T-helper 22 cell (primary cell): Measurements from ENCODE around the gene CADPS.

Experiments used
- DNase-seq: peaks from one replicate; pipeline ENCODE4 v3.0.0-alpha.2; 2020; ENCODE audit warnings: low read depth

Gene CADPS

DNA sequence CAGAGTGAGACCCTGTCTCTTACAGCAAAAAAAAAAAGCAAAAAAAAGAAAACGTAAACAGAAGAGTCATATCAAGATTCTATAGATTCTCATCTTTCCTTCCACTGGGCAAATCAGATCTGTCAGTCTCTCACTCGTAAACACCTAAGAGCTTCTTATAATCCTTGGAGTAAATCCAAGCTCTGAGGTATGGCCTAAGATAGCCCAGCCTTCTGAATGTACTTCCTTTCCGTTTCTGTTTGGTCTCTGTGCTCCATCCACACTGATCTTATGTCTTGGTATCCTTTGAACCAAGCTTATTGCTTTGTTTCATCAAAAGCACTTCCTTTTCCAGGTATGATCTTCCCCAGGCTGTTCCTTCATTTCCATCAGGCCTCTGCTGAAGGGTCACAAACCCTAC, 137.8 kb downstream of the CADPS start:
- DNase-seq = no peak

DNA sequence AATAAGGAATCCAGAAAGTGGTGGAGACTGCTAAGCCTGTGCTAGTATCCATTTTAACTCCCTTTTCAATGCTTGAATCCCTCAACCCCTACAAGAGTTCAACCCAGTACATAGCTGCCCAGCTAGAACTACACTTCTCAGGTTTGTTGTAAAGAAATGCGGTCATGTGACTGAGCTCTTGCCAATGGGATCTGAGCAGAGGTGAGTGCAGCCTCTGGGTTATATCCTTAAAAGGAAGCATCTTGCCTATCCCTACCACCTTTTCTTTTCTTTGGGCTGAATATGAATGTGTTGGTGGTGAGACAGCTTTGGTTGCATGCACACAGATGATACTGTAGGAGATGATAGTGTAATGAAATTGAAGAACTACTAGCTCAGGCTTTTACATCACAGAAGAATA, 139.7 kb downstream of the CADPS start:
- DNase-seq = no peak

DNA sequence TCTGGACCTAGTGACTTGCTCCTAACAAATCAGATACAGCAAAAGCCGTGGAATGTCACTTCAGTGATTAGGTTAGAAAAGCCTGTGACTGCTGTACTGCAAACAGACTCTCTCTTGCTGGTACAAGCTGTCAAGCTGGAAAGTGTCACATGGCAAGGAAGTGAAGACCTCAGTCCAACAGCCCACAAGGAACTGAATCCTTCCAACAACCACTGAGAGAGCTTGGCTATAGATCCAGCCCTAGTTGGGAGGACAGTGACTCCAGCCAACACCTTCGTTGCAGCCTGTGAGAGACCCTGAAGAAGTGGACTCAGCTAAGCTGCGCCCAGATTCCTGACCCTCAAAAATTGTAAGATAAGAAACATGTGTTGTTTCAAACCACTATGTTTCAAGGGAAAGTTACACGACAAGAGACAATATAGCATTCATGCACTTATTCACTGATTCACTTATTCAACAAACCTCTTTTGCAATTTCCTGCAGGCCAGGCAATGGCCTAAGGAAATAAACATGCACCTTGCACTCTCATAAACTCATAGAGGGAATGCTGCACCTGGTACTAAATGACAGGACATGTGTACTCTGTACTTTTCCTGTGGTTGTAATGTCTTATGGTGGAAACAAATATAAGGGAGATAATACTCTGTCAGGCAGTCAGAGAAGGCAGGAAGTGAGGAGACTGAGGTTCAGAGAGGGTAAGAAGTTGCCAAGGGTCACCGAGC, 142.9 kb downstream of the CADPS start:
- no peak for DNase-seq

- no peak for DNase-seq
Observed at GRCh38 chr3:62727981-62728380, 147.2 kb downstream of the CADPS start.

- DNase-seq = no peak
Observed at GRCh38 chr3:62727536-62727935, 147.7 kb downstream of the CADPS start.

- no peak for DNase-seq
Observed at GRCh38 chr3:62724503-62724902, 150.7 kb downstream of the CADPS start.

DNA sequence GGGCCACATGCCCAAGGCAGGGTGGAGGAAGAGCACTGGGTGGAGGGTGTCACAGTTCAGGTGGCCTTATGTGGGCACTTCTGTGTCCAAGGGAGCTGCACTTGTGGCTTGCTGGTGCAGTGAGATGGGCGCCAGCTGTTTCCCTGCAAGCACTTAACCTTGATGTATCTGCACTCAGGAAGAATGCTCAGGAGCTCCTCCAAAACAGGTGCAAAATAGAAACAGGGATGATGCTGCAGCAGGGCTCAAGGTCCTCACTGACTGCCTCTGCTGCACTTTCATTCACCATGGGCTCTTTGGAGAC, 151.3 kb downstream of the CADPS start:
- no peak for DNase-seq

GRCh38 chr3:62723166-62723913, 151.9 kb downstream of the CADPS start:
- DNase-seq = no peak

- no peak for DNase-seq
Observed at GRCh38 chr3:62722344-62722743, 152.9 kb downstream of the CADPS start.

DNA sequence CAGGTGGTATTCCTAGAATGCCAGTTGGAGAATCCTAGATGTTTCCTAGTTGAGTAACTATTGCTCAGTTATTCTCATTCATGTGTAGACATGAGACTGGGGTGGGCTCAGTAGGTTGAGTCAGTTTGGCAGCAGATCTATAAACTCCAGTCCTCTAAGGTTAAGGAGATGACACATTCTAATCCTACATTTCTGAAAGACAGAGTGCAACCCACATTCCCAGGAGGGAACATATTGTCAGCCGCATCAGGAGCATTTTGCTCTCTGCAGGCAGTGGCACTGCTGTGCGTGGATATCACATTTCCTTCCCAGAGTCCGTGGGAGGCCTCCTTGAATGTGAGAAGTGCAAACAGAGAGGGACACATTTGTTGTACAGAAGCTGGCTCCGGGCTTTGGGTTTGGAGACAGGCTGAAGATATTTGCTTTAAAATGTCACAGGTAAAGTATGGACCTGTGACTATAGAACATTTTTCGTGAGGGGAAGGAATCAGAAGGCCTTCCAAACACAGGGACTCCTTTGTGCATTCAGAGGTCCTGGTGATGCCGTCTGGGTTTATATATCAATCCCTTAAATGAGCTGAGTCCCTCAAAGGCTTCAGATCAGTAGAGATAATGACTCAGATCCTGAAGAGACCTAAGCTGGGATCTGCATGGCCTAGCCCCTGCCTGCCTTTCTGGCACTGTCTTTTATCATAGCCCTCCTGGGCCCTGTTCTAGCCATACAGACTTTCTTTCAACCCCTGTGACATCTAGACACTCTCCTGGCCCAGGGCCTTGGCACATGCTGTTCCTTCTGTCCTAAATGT, 156.5 kb downstream of the CADPS start:
- no peak for DNase-seq

DNA sequence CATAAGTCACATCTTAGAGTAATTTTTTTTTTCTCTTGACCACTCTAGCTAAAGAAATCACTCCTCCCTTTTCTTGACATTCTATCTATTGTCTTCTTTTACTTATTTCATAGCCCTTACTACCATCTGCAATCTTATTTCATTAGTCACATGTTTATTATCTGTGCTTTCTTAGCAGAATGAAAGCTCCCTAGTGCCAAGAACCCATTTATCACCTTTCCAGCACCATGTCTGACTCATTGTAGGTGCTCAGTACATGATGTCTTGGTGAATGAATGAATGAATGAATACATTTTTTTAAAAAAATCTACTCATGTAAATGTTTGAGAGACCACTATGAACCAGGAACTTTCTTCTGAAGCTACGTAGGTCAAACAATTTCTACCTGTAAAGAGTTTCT, 157.2 kb downstream of the CADPS start:
- DNase-seq = no peak

GRCh38 chr3:62712746-62713145, 162.5 kb downstream of the CADPS start:
- no peak for DNase-seq

DNA sequence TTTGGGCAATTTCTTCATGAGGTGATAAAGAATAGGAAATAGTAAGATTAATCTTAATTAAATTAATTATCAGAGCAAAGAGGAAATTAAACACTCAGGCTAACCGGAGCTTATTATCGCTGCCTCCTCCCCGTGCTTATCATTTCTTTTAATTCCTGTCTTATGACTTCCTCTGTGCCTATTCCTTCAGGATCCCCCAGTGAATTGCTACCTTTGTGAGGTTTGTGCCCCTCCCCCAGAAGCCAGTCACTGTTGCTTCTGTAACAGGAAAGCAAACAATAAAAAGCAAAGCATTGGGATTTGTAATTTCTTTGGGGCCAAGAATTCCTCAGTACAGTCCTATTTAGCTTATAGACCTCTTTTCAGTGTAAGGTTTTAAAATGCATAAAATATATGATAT, 164.5 kb downstream of the CADPS start:
- no peak for DNase-seq

GRCh38 chr3:62708638-62709373, 166.4 kb downstream of the CADPS start:
- no peak for DNase-seq

DNA sequence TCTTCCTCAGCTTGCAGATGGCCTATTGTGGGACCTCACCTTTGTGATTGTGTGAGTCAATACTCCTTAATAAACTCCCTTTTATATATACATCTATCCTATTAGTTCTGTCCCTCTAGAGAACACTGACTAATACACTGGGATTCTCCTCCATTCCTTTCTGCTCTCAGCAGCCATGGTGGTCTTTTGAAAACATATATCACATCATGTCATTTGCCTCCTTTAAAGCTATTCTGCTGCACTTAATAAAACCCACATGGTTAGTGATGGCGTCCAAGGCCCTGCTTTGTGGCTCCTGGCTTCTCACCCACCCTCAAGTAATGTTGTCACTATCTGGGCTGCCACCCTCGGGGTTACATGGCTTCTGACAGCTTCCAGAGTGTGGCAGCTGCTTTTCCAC, 169.5 kb downstream of the CADPS start:
- DNase-seq = no peak

DNA sequence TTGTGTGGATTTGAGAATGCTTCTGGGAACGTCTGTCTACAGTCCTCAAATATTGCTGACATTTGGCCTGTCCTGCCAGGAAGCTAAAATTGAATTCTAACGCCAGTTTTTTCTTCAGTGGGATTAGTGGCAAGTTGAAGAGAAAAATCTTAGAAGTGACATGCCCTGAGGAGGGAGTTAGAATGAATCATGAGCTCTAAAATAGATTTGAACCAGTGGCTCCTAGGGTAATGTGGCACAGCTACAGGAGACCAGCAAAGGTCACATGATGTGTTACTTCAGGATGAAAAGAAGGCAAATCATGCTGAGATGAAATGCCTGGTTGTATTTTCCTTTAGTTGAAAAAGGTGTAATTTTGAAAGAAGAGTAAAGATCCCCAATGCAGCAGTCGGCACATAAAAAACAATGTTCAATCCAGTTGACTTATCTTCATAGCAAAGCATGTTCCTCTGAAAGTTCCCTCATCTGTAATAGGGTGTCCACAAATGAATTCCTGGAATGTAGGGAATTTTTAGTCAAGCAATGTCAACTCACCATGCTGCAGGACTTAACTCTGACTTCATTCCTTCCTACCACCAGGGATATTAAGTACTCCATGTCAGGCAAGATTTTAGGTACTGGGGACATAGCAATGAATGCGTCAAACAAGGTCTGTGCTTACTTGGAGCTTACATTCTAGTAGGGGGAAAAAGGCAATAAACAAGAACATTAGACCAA, 171.6 kb downstream of the CADPS start:
- DNase-seq = no peak

DNA sequence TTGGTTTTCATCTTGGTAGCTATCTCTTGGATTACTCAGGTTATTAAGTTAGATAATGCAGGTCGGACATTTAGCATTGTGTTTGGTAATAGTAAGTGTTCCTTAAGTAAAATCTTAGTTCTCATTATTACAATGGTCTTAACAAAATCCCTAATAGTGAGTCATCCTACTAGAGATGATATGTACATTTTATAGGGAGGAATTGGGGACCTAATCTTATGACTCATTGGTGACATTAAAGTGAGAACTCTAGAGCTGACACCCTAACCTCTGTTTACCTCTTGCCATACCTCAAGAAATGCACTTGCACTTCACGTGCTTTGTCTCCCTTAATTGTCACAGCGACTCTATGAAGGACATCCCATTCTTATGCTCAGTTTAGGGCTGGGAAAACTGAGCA, 174.9 kb downstream of the CADPS start:
- DNase-seq = no peak

GRCh38 chr3:62699728-62700127, 175.5 kb downstream of the CADPS start:
- no peak for DNase-seq

GRCh38 chr3:62696011-62696410, 179.2 kb downstream of the CADPS start:
- no peak for DNase-seq

DNA sequence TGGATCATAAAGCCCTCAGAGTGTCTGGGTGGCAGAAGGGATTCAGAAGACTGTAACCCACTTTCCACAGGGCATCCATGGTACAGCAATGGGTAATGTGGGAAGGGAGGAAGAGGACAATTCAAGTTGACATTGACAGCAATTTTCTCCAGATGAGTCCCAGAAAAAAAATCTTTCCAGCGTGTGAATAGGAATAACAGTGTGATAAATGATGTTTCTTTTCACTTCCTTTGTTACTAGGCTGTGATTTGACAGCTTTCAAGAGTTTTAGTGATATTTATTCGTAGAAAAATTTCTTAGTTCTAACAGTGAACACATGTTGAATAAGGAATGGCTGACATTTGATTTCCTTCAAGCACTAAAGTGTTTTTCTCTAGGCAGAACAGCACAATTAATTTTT, 186.4 kb downstream of the CADPS start:
- no peak for DNase-seq

- no peak for DNase-seq
Observed at GRCh38 chr3:62688050-62688449, 187.2 kb downstream of the CADPS start.
